Measurements from ENCODE around the gene SORCS1.

DNA sequence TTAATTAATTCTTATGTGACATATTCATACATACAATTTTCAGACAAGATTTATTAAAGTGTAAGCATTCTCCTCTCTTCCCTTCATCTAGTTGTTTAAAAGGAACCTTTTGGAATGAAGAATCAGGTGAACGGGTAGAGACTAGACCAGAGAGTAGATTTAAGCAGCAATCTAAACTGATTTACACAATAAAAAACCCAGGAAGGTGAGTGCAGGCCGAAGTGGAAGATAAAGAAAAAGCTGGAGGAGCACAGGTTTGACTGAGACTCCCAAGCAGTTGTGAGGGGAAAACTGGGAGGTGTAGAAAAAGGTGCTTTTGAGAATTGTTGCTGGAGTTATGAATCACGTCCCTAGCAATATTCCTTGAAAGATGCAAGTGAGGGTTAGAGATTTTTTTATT, 601.1 kb downstream of the SORCS1 start:
- TF ChIP-seq, protein P1, sequence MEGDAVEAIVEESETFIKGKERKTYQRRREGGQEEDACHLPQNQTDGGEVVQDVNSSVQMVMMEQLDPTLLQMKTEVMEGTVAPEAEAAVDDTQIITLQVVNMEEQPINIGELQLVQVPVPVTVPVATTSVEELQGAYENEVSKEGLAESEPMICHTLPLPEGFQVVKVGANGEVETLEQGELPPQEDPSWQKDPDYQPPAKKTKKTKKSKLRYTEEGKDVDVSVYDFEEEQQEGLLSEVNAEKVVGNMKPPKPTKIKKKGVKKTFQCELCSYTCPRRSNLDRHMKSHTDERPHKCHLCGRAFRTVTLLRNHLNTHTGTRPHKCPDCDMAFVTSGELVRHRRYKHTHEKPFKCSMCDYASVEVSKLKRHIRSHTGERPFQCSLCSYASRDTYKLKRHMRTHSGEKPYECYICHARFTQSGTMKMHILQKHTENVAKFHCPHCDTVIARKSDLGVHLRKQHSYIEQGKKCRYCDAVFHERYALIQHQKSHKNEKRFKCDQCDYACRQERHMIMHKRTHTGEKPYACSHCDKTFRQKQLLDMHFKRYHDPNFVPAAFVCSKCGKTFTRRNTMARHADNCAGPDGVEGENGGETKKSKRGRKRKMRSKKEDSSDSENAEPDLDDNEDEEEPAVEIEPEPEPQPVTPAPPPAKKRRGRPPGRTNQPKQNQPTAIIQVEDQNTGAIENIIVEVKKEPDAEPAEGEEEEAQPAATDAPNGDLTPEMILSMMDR (IDR thresholded peaks at IDR 0.05), result no peak
- no peak for TF ChIP-seq POLR2A (IDR thresholded peaks at IDR 0.05)

All from right lobe of liver (tissue), 4 donors.